Calu3 (cell line): Measurements from ENCODE around the gene GPRC5B. TPM values are rescaled to one million over a fixed set of nuclear protein-coding genes. Genes with fewer than 3 reads are reported as not detected.
A peak's percentile ranks its signal among the peaks of the same experiment; 100 is the strongest.

Experiments used
- BruUV-seq: library from RNA; stranded (reverse); fragments of 400-500 nt; replicated peaks from 2 replicates; lab custom pipeline; 2021; lab: Mats Ljungman, UMichigan
- CTCF ChIA-PET: fragments of 300-600 bp; sonication (Branson Sonifier 250); formaldehyde crosslinking; loops from one replicate; lab custom pipeline; 2022; ENCODE audit warnings: antibody characterized with exemption; lab: Charles Lee
- DNase-seq: peaks from one replicate; pipeline ENCODE4 v3.0.0; 2022
- H3K27ac Mint-ChIP-seq: one replicate; pipeline ENCODE4 v1.8.0; 2022; ENCODE audit warnings: mixed read lengths; ENCODE audit not compliant: unreplicated experiment
- H3K27me3 Mint-ChIP-seq: one replicate; pipeline ENCODE4 v1.8.0; 2022; ENCODE audit warnings: mixed read lengths; ENCODE audit not compliant: unreplicated experiment
- H3K36me3 Mint-ChIP-seq: one replicate; pipeline ENCODE4 v1.8.0; 2022; ENCODE audit warnings: mild to moderate bottlenecking, moderate library complexity, mixed read lengths; ENCODE audit not compliant: insufficient read depth, unreplicated experiment
- H3K4me1 Mint-ChIP-seq: one replicate; pipeline ENCODE4 v1.8.0; 2022; ENCODE audit warnings: mild to moderate bottlenecking, low read depth, mixed read lengths; ENCODE audit not compliant: unreplicated experiment
- H3K4me3 Mint-ChIP-seq: one replicate; pipeline ENCODE4 v1.8.0; 2022; ENCODE audit warnings: mild to moderate bottlenecking, low read depth, moderate library complexity, mixed read lengths; ENCODE audit not compliant: unreplicated experiment
- H3K9me3 Mint-ChIP-seq: one replicate; pipeline ENCODE4 v1.8.0; 2022; ENCODE audit warnings: low read depth, mixed read lengths; ENCODE audit not compliant: unreplicated experiment
- CTCF ChIP-seq: fragments of 200-600 bp; IDR thresholded peaks from one replicate; pipeline ENCODE4 v1.8.0; 2022; ENCODE audit warnings: antibody characterized with exemption; ENCODE audit not compliant: unreplicated experiment
- intact Hi-C: fragments of 100-400 bp; cut with micrococcal nuclease; formaldehyde crosslinking; loops from one replicate; pipeline ENCODE4 v1.10.0; 2022; ENCODE audit not compliant: unreplicated experiment
- total RNA-seq: library from RNA; stranded (reverse); gene quantifications from 2 replicates; pipeline ENCODE4 v1.2.3, GENCODE V29; 2022

Gene GPRC5B
- total RNA-seq, 1 experiment from 2014 or later, result 294 TPM

GRCh38 chr16:19881028-19881427 lies 3.6 kb downstream of the GPRC5B start:
- Mint-ChIP-seq H3K36me3 (peaks cover 81% of the 10 kb centered on the region), H3K4me1 (peaks cover 42% of the 10 kb centered on the region), H3K27ac (no peak overlapping the region), H3K9me3 (no peaks in the 10 kb centered on the region), H3K27me3 (no peaks in the 10 kb centered on the region), H3K4me3 (peak overlapping the region; percentile 90)
- BruUV-seq, result no TSS peak
- CTCF ChIA-PET, result interaction anchor here (2.6 kb wide), 1 partner anchor 285 kb away, joined by 7 read pairs; no protein-coding TSS in a partner anchor
- no peak for DNase-seq
- intact Hi-C loops, result loop anchor here (5.0 kb wide), 1 partner anchor 179 kb away; no protein-coding TSS in a partner anchor
- no peak for TF ChIP-seq CTCF

GRCh38 chr16:19879241-19879792 lies 5.3 kb downstream of the GPRC5B start:
- no peak overlapping the region for H3K4me3 Mint-ChIP-seq
- no peak for TF ChIP-seq CTCF

GRCh38 chr16:19878757-19879156 lies 5.9 kb downstream of the GPRC5B start:
- H3K27me3 Mint-ChIP-seq, result no peaks in the 10 kb centered on the region
- BruUV-seq, result no TSS peak
- H3K4me1 Mint-ChIP-seq, result peaks cover 48% of the 10 kb centered on the region
- TF ChIP-seq CTCF, result no peak
- intact Hi-C loops, result no loop called here
- no peak for DNase-seq
- H3K4me3 Mint-ChIP-seq, result no peak overlapping the region
- H3K9me3 Mint-ChIP-seq, result no peaks in the 10 kb centered on the region
- H3K36me3 Mint-ChIP-seq, result peaks cover 74% of the 10 kb centered on the region
- no peak overlapping the region for H3K27ac Mint-ChIP-seq
- CTCF ChIA-PET, result interaction anchor here (0.6 kb wide), 1 partner anchor 263 kb away, joined by 3 read pairs; no protein-coding TSS in a partner anchor

More at GRCh38 chr16:19879241-19879792, 5.3 kb downstream of the GPRC5B start:
- H3K36me3 Mint-ChIP-seq, result peaks cover 74% of the 10 kb centered on the region
- peaks cover 43% of the 10 kb centered on the region for H3K4me1 Mint-ChIP-seq
- H3K27ac Mint-ChIP-seq, result peak overlapping the region; percentile 3
- CTCF ChIA-PET, result no interaction called here
- BruUV-seq, result no TSS peak
- intact Hi-C loops, result no loop called here
- H3K9me3 Mint-ChIP-seq, result no peaks in the 10 kb centered on the region
- no peaks in the 10 kb centered on the region for H3K27me3 Mint-ChIP-seq
- DNase-seq, result peak; percentile 35

GRCh38 chr16:19876501-19877059 lies 8.1 kb downstream of the GPRC5B start:
- no peaks in the 10 kb centered on the region for H3K27me3 Mint-ChIP-seq
- peaks cover 60% of the 10 kb centered on the region for H3K4me1 Mint-ChIP-seq
- no TSS peak for BruUV-seq
- no peak for TF ChIP-seq CTCF
- CTCF ChIA-PET, result interaction anchor here (0.6 kb wide), 1 partner anchor 71 kb away, joined by 5 read pairs; no protein-coding TSS in a partner anchor
- no peaks in the 10 kb centered on the region for H3K9me3 Mint-ChIP-seq
- no peak overlapping the region for H3K4me3 Mint-ChIP-seq
- peaks cover 71% of the 10 kb centered on the region for H3K36me3 Mint-ChIP-seq
- no peak for DNase-seq
- no peak overlapping the region for H3K27ac Mint-ChIP-seq
- intact Hi-C loops, result no loop called here
